Renal cortex interstitium (tissue), 11 donors: ENCODE results near the gene GLB1L2. TPM values are rescaled to one million over a fixed set of nuclear protein-coding genes. Genes with fewer than 3 reads are reported as not detected.

Experiments
- DNase-seq, 11 donors: peaks; one replicate each; pipeline ENCODE4 v3.0.0-alpha.2; 2013; ENCODE audit warnings: low read depth in 9 of 11, low spot score in 4 of 11; ENCODE audit errors: extremely low read depth in 1 of 11
- polyA plus RNA-seq, 3 donors: library from polyadenylated mRNA; unstranded; fragments of 120-200 nt; gene quantifications; one replicate each; pipeline ENCODE4 v1.2.1, GENCODE V29; 2013; ENCODE audit not compliant: insufficient read length in 3 of 3

The GLB1L2 gene
- polyA plus RNA-seq, 3 donors, result 20.9 to 25.9 (median 22.0) TPM

- no peak for DNase-seq
These were observed 61.3 kb downstream of the GLB1L2 start for GRCh38 chr11:134392953-134393615.

GRCh38 chr11:134393638-134394037, 61.9 kb downstream of the GLB1L2 start:
- DNase-seq, result no peak

- DNase-seq, result no peak
These were observed 62.5 kb downstream of the GLB1L2 start for GRCh38 chr11:134394311-134394710.

- no peak for DNase-seq
These were observed 63.2 kb downstream of the GLB1L2 start for GRCh38 chr11:134395002-134395401.

GRCh38 chr11:134397304-134398078, 65.7 kb downstream of the GLB1L2 start:
- no peak for DNase-seq

GRCh38 chr11:134398079-134398444, 66.3 kb downstream of the GLB1L2 start:
- DNase-seq, result no peak

- DNase-seq, result no peak
These were observed 67.0 kb downstream of the GLB1L2 start for GRCh38 chr11:134398644-134399292.

- no peak for DNase-seq
These were observed 67.5 kb downstream of the GLB1L2 start for GRCh38 chr11:134399293-134399654.

- DNase-seq, result no peak
These were observed 68.2 kb downstream of the GLB1L2 start for GRCh38 chr11:134399996-134400395.

- DNase-seq, result no peak
These were observed 70.3 kb downstream of the GLB1L2 start for GRCh38 chr11:134401825-134402809.

- no peak for DNase-seq
These were observed 71.1 kb downstream of the GLB1L2 start for GRCh38 chr11:134402910-134403309.

GRCh38 chr11:134404575-134405341, 73.0 kb downstream of the GLB1L2 start:
- DNase-seq, result no peak

- no peak for DNase-seq
These were observed 73.6 kb downstream of the GLB1L2 start for GRCh38 chr11:134405436-134405835.

GRCh38 chr11:134405841-134406240, 74.1 kb downstream of the GLB1L2 start:
- DNase-seq, result no peak

- no peak for DNase-seq
These were observed 74.7 kb downstream of the GLB1L2 start for GRCh38 chr11:134406264-134407185.

- DNase-seq, result no peak
These were observed 75.6 kb downstream of the GLB1L2 start for GRCh38 chr11:134407321-134407828.

- DNase-seq, result no peak
These were observed 76.1 kb downstream of the GLB1L2 start for GRCh38 chr11:134407923-134408322.
